GM21515 (cell line): ENCODE results near the gene UQCC5.

Experiments used
- ATAC-seq: cut with Tn5 transposase; IDR thresholded peaks from one replicate; pipeline ENCODE4 v1.9.1; 2021; ENCODE audit not compliant: unreplicated experiment

Gene UQCC5

DNA sequence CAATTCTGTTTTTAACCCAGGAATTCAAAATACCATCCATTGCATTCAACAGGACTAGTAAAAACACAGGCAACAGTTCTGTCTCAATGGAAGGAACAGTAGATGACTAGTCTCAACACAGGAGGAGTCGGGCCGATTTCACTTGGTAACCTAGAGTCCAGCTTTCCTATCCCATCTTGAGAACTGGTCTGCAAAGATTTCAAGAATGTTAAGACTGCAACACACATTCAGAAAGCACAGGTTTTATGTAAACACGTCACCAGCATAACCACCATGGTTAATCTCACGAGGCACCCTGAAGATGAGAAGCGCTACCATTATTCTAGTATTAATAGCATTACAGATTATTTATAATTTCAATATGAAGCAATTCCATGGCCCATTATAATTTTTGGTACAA, 22.0 kb downstream of the UQCC5 start:
- ATAC-seq, result no peak

DNA sequence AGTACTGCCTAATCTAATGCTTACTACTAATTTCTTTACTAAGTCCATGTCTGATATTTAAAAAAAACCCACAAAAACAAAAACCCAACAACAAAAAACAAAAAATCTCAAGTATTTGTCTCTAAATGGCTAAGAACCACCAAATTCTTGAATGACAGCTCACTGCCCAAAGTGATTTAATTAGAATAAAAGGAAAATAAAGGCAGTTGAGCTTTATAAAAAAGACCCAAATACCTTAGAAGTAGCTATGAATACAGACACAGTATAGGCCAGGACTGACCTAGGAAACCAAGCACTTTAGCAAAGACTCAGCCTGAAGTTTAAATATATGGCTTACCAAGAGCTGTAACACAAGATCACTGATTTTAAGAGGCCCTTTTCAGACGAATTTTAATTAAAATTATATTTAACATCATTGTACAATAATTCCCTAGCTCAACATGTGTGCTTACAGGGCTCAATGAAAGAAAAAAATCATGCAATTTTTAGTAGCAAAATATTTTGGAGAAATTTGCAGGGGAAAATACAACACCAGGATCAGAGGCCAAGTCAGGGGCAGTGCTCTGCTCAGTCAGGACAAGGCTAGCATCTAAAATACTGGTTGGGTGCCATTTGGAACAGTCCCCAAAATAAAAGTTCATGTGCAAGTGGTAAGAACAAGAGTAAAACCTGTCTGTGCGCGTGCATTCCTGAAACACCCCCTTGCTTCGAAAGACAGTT, 24.8 kb downstream of the UQCC5 start:
- ATAC-seq, result no peak

DNA sequence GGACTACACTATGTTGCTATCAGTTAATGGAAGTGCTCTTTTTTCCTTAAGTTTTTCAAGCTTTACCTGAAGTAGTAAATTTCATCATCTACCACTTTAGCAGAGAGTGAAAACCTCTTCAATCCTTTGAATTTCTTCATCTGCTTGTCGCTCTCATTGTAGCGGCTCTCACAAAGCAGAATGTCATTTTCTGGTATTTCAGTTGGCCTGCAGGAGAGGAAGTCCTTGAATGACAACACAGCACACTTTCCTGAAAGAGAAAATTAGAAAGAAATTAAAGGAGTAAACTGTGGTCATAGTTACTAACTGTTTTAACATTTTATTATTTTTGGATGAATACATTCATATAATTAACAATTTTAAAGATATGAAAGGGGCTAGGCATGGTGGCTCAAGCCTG, 27.6 kb downstream of the UQCC5 start:
- no peak for ATAC-seq

DNA sequence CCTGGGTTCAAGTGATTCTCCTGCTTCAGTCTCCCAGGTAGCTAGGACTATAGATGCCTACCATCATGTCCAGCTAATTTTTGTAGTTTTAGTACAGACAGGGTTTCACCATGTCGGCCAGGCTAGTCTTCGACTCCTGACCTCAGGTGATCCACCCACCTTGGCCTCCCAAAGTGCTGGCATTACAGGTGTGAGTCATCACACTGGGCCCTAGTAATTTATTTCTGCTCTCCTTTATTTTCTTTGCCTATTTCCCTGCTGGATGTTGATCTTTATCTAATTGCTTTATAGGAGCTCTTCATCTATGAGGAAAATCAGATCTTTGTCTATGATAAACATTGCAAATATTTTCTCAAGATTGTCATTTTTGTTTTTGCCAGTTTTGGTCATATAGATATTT, 31.7 kb downstream of the UQCC5 start:
- no peak for ATAC-seq

DNA sequence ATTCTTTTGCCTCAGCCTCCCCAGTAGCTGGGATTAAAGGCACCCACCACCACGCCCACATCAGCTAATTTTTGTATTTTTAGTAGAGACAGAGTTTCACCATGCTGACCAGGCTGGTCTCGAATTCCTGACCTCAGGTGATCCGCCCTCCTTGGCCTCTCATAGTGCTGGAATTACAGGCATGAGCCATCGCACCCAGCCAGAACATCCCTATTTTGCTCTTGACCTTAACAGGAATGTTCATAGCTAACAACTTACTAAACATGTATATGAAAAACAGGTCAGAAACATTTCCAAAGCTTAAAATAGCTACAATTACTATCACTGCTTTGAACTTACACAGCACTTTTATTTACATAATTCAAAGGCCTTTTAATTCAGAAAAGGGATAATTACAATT, 33.7 kb downstream of the UQCC5 start:
- no peak for ATAC-seq

DNA sequence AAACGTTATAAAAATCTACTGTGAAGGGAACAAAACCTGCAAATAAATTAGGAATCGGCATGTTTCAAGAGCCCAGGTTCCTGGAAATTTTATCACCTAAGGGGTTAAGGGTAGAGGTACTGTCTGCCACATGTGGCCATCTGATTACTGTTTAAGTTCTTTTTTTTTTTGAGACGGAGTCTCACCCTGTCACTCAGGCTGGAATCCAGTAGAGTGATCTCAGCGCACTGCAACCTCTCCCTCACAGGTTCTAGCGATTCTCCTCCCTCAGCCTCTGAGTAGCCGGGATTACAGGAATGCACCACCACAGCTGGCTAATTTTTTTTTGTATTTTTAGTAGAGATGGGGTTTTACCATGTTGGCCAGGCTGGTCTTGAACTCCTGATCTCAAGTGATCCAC, 35.8 kb downstream of the UQCC5 start:
- no peak for ATAC-seq

DNA sequence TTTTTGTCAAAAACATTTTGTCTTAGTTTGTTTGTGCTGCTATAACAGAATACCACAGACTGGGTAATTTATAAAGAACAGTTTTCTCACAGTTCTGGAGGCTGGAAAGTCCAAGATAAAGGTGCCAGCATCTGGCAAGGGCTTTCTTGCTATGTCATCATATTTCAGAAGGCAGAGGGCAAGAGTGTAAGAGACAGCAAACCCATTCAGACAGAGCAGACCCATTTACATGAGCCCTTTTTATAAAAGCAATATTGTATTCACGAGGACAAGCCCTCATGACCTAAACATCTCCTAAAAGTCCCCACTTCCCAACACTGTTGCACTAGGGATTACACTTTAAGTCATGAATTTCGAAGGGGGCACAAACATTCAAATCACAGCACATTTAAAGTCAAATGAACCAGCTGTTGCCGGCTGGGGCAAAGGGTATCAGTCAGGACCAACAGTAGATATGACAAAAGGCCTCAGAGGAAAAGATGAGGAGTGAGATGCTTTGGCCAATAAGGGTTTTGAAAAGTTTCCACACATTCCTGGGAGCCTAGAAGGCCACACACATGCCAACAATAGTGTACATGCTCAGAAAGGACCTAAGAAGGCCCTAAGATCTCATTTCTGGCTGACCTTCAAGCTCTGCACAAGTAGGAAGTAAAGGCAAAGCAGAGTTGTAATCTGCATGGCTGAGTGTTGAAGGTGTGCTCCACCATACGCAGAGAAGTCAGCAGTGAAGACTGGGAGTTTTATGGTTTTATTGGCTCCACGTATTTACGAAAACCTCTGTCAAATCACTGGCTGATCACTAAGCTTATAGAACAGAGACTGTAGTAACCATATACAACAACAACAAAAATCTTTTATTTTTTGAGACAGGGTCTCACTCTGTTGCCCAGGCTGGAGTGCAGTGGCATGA, 37.9 kb downstream of the UQCC5 start:
- no peak for ATAC-seq
